Thoracic aorta (tissue), 2 donors: Measurements from ENCODE around the gene TEAD1. TPM values are rescaled to one million over a fixed set of nuclear protein-coding genes. Genes with fewer than 3 reads are reported as not detected.

Experiments
- ATAC-seq: fragments of 150-250 bp; one replicate; pipeline ENCODE4 v1.8.0; 2017; ENCODE audit warnings: low read depth; ENCODE audit not compliant: insufficient number of reproducible peaks, low FRiP score
- DNase-seq: peaks from one replicate; pipeline ENCODE4 v3.0.0-alpha.2; 2020; ENCODE audit warnings: low spot score
- H3K27ac ChIP-seq, 2 donors: fragments of 200-600 bp; sonication (generic); 1 replicate in 1 of 2; 2 replicates in 1 of 2; pipeline ENCODE4 v1.5.1; 2016; ENCODE audit warnings: mild to moderate bottlenecking in 2 of 2, moderate library complexity in 2 of 2
- H3K27me3 ChIP-seq: fragments of 200-600 bp; sonication (generic); replicated peaks from 2 replicates; pipeline ENCODE4 v1.6.0; 2016; ENCODE audit warnings: mild to moderate bottlenecking; ENCODE audit not compliant: insufficient read depth
- H3K36me3 ChIP-seq: fragments of 200-600 bp; sonication (generic); one replicate; pipeline ENCODE4 v1.5.1; 2016
- H3K4me1 ChIP-seq, 2 donors: fragments of 200-600 bp; sonication (generic); 1 replicate in 1 of 2; 2 replicates in 1 of 2; pipeline versions ENCODE4 v1.5.1 to v1.6.0; 2016; ENCODE audit warnings: low read depth in 2 of 2, mild to moderate bottlenecking in 1 of 2; ENCODE audit not compliant: control insufficient read depth in 1 of 2
- H3K4me3 ChIP-seq: fragments of 200-600 bp; sonication (generic); 2 replicates; pipeline ENCODE4 v1.5.1; 2016; ENCODE audit warnings: mild to moderate bottlenecking
- H3K9me3 ChIP-seq: fragments of 200-600 bp; sonication (generic); 2 replicates; pipeline ENCODE4 v1.5.1; 2016
- CTCF ChIP-seq: fragments of 200-600 bp; sonication (generic); IDR thresholded peaks from one replicate; pipeline ENCODE4 v1.5.1; 2019; ENCODE audit warnings: antibody characterized with exemption
- total RNA-seq, 2 donors: library from RNA; depleted of rRNA; stranded (reverse); fragments of >200 nt; gene quantifications; one replicate each; pipeline versions ENCODE4 v1.1.0 to v1.2.3, GENCODE V29; 2016

TEAD1 gene
- total RNA-seq, 2 donors from 2014 or later, result 57.3 to 164 TPM

GRCh38 chr11:12944889-12945288, 270.7 kb downstream of the TEAD1 start:
- Histone ChIP-seq H3K4me1 (no peaks in the 10 kb centered on the region), H3K27me3 (no peaks in the 10 kb centered on the region), H3K36me3 (no peaks in the 10 kb centered on the region), H3K27ac (no peak overlapping the region), H3K4me3 (no peak overlapping the region), H3K9me3 (peaks cover 3% of the 10 kb centered on the region)
- TF ChIP-seq CTCF, result no peak
- no peak for ATAC-seq
- DNase-seq, result no peak

- ATAC-seq (no peak), DNase-seq (no peak)
- Histone ChIP-seq H3K9me3 (peaks cover 3% of the 10 kb centered on the region), H3K27ac (no peak overlapping the region), H3K4me1 (no peaks in the 10 kb centered on the region), H3K4me3 (no peak overlapping the region), H3K27me3 (no peaks in the 10 kb centered on the region), H3K36me3 (no peaks in the 10 kb centered on the region)
- no peak for TF ChIP-seq CTCF
Measured at GRCh38 chr11:12949453-12949852, 275.2 kb downstream of the TEAD1 start.

GRCh38 chr11:12950670-12951069, 276.4 kb downstream of the TEAD1 start:
- no peak for DNase-seq
- no peaks in the 10 kb centered on the region for H3K36me3 ChIP-seq

GRCh38 chr11:12951376-12951775, 277.2 kb downstream of the TEAD1 start:
- ATAC-seq, result no peak

More at GRCh38 chr11:12950670-12951069, 276.4 kb downstream of the TEAD1 start:
- no peaks in the 10 kb centered on the region for H3K4me1 ChIP-seq
- H3K27me3 ChIP-seq, result no peaks in the 10 kb centered on the region
- H3K4me3 ChIP-seq, result no peak overlapping the region
- no peak overlapping the region for H3K27ac ChIP-seq
- ATAC-seq, result no peak
- H3K9me3 ChIP-seq, result peaks cover 3% of the 10 kb centered on the region
- TF ChIP-seq CTCF, result no peak

GRCh38 chr11:12952094-12952493, 277.9 kb downstream of the TEAD1 start:
- no peaks in the 10 kb centered on the region for H3K27me3 ChIP-seq
- TF ChIP-seq CTCF, result no peak
- no peaks in the 10 kb centered on the region for H3K4me1 ChIP-seq
- peaks cover under 1% of the 10 kb centered on the region for H3K9me3 ChIP-seq
- no peaks in the 10 kb centered on the region for H3K36me3 ChIP-seq
- DNase-seq (no peak), ATAC-seq (no peak)
- H3K4me3 ChIP-seq, result no peak overlapping the region
- H3K27ac ChIP-seq, result no peak overlapping the region

More at GRCh38 chr11:12951376-12951775, 277.2 kb downstream of the TEAD1 start:
- TF ChIP-seq CTCF, result no peak
- H3K4me3 ChIP-seq, result no peak overlapping the region
- no peak for DNase-seq
- H3K4me1 ChIP-seq, result no peaks in the 10 kb centered on the region
- peaks cover 3% of the 10 kb centered on the region for H3K9me3 ChIP-seq
- H3K27ac ChIP-seq, result no peak overlapping the region
- no peaks in the 10 kb centered on the region for H3K36me3 ChIP-seq
- no peaks in the 10 kb centered on the region for H3K27me3 ChIP-seq
